Placental pericyte (primary cell): ENCODE measurements around the gene TAT. TPM values are rescaled to one million over a fixed set of nuclear protein-coding genes. Genes with fewer than 3 reads are reported as not detected.

Experiments
- small RNA-seq: library from RNA; depleted of rRNA; stranded (forward); fragments of <200 nt; gene quantifications from one replicate; pipeline ENCODE3, GENCODE V24; 2012; ENCODE audit warnings: low replicate concordance
- total RNA-seq: library from RNA; depleted of rRNA; stranded (reverse); fragments of >200 nt; gene quantifications from 2 replicates; pipeline ENCODE4 v1.2.3, GENCODE V29; 2012

TAT gene
- total RNA-seq = not detected in 2 replicates

DNA sequence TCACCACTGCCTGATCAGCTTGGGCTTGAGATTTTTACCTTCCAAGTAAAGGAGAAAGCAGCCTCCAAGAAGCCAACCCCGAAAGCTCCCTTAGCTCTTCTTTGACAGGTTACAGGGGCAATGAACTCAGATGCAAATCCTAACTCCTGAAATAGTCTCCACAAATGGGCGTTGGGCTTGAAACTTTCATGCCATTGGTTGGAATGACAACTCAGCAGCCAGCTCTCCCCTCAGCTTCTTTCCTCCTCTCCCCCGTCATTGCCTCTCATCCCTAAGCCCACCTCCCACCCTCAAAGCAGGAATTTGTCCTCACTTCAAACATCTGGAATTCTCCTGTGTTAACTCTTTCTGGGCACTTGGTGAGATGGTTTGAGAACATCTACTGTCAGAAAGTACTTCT is at the start of gene TAT:
TSS of gene TAT (minus strand) at position 122 of the 400 bp plus-strand sequence. CDS start 677 bp downstream, outside the sequence.

DNA sequence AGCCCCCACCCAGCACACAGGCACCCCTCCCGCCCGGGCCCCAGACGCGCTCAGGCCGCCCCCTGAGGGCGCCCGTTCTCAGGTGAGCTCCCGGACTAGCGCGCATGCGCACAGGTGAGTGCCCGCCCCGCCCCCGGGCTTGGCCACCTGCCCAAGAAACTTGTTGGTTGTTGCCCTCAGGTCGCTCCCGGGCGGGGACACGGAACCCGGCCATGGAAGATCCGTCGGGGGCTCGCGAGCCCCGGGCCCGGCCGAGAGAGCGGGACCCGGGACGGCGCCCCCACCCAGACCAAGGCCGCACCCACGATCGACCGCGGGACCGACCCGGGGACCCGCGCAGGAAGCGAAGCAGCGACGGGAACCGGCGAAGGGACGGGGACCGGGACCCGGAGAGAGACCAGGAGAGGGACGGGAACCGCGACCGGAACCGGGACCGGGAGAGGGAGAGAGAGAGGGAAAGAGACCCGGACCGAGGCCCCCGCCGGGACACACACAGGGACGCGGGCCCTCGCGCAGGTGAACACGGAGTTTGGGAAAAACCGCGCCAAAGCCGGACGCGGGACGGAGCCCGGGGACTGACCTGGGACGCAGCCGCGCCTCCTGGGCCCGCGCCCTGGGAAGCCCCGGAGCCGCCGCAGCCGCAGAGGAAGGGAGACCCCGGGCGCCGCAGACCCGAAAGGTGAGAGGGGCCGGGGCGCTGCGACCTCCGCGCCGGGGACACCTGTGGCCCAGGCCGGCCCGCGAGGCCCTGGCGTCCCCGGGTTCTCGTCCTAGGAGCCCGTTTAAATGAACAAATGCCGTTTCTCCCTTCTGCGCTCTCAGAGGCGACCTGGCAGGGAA is 49.3 kb upstream of the TAT start, which contains the start of gene MARVELD3:
TSS of gene MARVELD3 (plus strand) at position 167 of the 840 bp plus-strand sequence. CDS start at position 213, 46 bp downstream.

DNA sequence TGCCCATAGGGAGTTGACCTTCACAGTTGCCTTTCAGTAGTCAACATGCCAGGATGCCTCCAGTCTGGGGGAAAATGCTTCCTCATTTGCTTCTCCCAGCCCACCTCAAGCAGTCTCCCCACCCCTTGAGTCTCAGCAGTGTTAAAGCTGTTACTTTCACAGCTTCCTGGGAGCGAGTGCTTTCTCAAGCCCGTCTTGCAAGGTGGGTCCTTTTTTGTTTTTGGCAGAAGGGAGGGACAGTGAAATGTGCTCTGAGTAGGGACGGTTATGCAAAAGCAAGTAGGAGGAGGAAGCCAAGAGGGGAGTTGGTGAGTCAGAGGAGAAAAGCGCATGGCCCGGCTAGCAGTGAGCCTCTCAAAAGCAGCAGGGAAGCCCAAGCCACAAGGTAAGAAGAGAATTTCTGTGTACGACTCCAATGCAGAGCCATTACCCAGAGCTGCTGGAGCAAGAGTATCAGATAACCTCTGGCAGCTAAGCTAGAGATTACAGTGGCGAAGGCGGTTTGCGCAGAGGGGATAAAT is 50.7 kb downstream of the TAT start, which contains the start of gene CHST4:
TSS of gene CHST4 (plus strand) at position 316 of the 521 bp plus-strand sequence. CDS start 10,252 bp downstream, outside the sequence.

Small RNA genes lying within 50 kb of the gene (small RNA-seq; reads per million reads assigned to genes)
- not detected for gene RNU6-1061P

Other genes with a start within 250 kb of the TAT start
- gene CALB2, start 218.4 kb downstream of the TAT start, total RNA-seq = 8.7 and 14.4 TPM in 2 replicates
- gene TLE7, start 135.0 kb downstream of the TAT start, total RNA-seq = not detected in 2 replicates
- gene ZNF23, start 114.8 kb downstream of the TAT start, total RNA-seq = 8.7 and 9.0 TPM in 2 replicates
- gene ZNF19, start 87.8 kb downstream of the TAT start, total RNA-seq = 2.4 and 3.3 TPM in 2 replicates
- gene CHST4, start 50.7 kb downstream of the TAT start, total RNA-seq = not detected in 2 replicates
- not detected in 2 replicates for gene MARVELD3, start 49.1 kb upstream of the TAT start, total RNA-seq
- gene PHLPP2, start 147.6 kb upstream of the TAT start, total RNA-seq = 7.2 and 12.6 TPM in 2 replicates
- 86.9 and 104 TPM in 2 replicates for gene AP1G1, start 231.7 kb upstream of the TAT start, total RNA-seq